Stimulated activated CD8-positive, alpha-beta memory T cell treated with anti-CD3 and anti-CD28 coated beads, Interleukin-7, amount 100 ng/mL, for 48 hours (primary cell): ENCODE data around the gene ZNF76.
"Not testable (repeated sequence)": the region's sequence is repeated elsewhere in the genome, so short reads cannot be mapped to it uniquely, and the experiment has no call there.

Experiments used
- DNase-seq, 2 donors: peaks; one replicate each; pipeline ENCODE4 v3.0.0-alpha.2; 2020; ENCODE audit warnings: low read depth in 1 of 2; ENCODE audit errors: extremely low read depth in 1 of 2

The ZNF76 gene

GRCh38 chr6:35320031-35320410 is 60.5 kb downstream of the ZNF76 start:
- DNase-seq: no peak

- no peak for DNase-seq
Measured at GRCh38 chr6:35321091-35321490, 61.6 kb downstream of the ZNF76 start.

GRCh38 chr6:35327349-35328027 is 68.0 kb downstream of the ZNF76 start:
- peak in 1 of 2 donors; percentile 65 for DNase-seq

- no peak for DNase-seq
Measured at GRCh38 chr6:35328108-35328723, 68.7 kb downstream of the ZNF76 start.

- not testable (repeated sequence) for DNase-seq
Measured at GRCh38 chr6:35328965-35329364, 69.4 kb downstream of the ZNF76 start.

- DNase-seq: no peak
Measured at GRCh38 chr6:35330541-35331119, 71.1 kb downstream of the ZNF76 start.

- peak in 1 of 2 donors; percentile 41 for DNase-seq
Measured at GRCh38 chr6:35332074-35332887, 72.7 kb downstream of the ZNF76 start.

GRCh38 chr6:35341557-35341956 is 82.0 kb downstream of the ZNF76 start:
- DNase-seq: no peak

- DNase-seq: peak; percentile 93 to 96
Measured at GRCh38 chr6:35342258-35343091, 82.9 kb downstream of the ZNF76 start, which contains the start of gene PPARD. Gene PPARD, plus strand, starts transcription at chr6:35342558. Its CDS starts 68,530 bp downstream, at chr6:35411088.

GRCh38 chr6:35343092-35343834 is 83.7 kb downstream of the ZNF76 start:
- DNase-seq: no peak

GRCh38 chr6:35343835-35344550 is 84.5 kb downstream of the ZNF76 start:
- DNase-seq: no peak
